HG03442 (cell line): ENCODE measurements around the gene TSSK3.

ENCODE experiments used
- ATAC-seq: cut with Tn5 transposase; IDR thresholded peaks from one replicate; pipeline ENCODE4 v1.9.1; 2021; ENCODE audit warnings: mild to moderate bottlenecking, moderate library complexity; ENCODE audit not compliant: unreplicated experiment

Gene TSSK3

DNA sequence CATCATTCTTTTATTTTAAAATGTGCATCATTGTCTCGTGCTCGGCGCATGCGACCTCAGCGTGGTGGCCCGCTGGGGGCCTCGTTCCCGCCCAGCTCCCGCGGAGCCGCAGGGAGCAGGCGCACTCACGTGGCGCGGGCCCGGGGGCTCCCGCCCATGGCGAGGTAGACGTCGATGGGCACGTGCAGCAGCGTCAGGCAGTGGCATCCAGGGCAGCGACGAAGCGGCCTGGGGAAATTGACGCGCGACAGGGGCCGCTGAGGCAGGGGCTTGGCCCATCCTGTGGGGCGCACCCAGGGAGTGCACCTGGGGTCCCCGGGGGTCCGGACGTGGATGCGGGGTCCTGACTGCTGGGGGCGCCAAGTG, 1.0 kb upstream of the TSSK3 start:
- ATAC-seq: no peak

DNA sequence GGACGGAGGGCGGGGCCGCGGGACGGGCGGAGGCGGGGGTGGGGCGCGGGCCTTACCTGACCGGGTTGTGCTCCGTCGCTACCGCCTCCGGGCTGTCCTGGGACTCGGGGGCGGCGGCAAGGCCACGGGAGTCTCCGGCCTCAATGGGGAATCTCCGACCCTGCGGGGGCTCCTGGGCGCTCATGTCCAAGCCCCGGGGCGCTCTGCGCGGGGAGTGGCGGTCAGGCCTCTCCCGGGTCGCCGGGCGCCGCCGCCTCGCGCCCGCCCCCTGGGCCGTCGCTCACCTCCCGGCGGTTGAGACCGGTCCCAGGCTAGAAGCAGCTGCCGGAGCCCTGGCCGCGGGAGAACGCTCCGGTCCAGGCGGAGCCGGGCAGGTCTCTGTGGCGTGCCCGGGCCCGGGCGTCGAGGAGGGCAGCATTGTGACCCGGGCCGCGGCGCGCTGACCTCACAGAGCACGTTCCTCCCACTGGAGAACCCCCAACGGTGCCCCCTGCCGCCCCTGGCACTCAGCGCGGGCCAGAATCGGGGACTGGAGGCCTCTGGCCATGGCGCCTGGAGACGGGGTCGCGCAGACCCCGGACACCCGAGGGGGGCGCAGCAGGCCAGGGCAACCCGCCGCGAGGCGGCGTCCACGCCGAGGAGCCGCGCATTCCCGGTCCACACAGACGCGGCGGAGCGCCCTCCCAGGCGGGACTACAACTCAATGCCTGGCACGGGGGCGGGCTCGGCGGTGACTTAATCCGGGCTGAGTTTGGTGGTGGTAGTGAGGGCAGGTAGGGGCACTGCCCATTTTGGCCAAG, 465 bp upstream of the TSSK3 start:
- ATAC-seq: no peak

DNA sequence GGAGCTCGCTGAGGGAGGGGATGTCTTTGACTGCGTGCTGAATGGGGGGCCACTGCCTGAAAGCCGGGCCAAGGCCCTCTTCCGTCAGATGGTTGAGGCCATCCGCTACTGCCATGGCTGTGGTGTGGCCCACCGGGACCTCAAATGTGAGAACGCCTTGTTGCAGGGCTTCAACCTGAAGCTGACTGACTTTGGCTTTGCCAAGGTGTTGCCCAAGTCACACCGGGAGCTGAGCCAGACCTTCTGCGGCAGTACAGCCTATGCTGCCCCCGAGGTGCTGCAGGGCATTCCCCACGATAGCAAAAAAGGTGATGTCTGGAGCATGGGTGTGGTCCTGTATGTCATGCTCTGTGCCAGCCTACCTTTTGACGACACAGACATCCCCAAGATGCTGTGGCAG, 1.4 kb downstream of the TSSK3 start:
- no peak for ATAC-seq

DNA sequence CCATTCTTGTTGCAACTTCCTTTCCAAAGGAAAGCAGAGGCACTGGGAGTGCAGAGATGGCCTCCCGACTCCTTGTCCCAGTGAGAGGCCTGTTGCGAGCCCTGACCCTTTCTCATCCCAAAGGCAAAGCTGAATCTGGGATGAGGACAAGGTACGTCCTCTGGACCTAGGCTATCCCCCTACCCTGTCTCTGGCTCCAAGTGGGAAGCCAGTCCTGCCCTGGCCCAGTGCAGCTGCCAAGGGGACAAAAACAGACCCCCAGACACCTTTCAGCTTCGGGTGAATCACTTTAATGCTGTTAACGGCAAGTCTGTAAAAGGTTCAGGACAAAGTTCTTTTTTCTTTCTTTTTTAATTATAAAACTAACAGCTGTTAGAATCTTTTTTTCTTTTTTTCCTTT, 2.5 kb downstream of the TSSK3 start:
- ATAC-seq: no peak

DNA sequence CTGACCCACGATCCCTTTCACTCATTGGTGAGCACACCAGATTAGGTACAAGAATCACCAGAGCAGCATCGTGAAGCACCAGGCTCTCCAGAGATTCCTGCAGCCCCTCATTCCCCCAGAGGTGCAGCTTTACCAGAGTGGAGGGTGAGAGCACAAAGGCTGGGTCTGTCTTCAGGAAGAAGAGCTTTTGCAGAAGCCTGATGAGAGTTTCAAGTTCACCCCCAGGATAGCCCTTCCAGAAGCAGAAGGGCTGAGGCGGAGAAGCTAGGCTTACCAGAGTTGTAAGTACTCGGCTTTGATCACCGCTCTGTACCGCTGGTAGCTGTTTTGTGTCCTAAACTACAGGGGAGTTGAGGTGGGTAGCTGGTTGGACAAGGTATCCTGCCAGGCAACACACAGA, 3.1 kb downstream of the TSSK3 start:
- ATAC-seq: no peak

DNA sequence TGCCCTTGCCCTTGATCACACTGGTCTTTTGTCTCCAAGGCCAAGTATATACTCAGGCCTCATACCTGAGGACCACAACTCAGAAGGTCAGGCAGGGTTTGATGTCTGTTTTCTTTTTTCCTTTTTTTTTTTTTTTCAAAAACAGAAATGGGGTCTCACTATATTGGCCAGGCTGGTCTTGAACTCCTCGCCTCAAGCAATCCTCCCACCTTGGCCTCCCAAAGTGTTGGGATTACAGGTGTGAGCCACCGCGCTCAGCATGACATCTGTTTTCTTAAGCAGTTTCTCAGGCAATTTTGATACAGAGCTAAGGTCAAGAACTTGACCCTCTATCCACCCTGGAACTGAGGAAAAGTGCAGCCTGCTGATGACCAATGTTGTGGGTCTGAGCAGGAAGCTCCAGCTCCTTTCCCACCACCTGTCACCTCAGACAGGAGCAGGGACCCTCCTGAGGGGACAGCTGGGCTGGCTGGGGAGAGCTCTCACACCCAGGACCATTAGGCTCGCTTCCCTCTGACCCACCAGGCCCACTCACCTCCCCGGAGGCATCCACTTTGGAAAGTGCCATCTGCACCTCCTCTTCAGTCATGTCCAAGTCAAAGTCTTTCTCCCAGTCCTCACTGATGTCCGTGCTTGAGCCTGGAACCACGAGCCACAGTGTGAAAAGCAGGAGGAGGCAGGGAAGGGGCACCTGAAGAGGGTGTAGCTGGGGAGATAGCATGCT, 5.7 kb downstream of the TSSK3 start:
- ATAC-seq: no peak

DNA sequence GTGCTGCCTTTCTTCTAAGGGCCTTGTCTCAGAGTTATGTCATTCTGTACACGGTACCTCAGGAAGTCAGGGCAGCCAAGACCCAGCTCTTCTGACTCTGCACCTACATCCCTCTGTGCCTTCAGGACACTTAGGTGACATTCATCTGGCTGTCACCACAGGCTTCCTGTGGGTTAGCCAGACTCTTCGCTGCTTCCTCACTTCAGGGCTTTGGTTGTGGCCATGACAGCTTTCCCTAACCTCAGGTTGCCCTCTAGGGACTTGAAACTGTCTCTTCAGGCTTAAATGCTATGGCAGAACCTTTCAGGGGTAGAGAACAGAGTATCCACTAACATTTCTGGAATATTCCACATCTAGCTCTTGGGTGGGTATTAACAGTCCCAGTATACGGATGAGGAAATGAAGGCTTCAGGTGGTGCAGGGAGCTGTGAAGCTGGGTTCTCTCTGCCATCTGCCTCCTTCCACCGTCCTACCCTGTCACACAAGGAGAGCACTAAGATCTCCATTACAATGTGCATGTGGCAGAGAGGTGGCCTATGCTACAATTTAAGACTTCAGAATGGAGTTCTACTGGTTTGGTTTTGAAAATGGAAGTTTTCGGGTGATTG, 9.9 kb downstream of the TSSK3 start:
- peak; percentile 36 for ATAC-seq

DNA sequence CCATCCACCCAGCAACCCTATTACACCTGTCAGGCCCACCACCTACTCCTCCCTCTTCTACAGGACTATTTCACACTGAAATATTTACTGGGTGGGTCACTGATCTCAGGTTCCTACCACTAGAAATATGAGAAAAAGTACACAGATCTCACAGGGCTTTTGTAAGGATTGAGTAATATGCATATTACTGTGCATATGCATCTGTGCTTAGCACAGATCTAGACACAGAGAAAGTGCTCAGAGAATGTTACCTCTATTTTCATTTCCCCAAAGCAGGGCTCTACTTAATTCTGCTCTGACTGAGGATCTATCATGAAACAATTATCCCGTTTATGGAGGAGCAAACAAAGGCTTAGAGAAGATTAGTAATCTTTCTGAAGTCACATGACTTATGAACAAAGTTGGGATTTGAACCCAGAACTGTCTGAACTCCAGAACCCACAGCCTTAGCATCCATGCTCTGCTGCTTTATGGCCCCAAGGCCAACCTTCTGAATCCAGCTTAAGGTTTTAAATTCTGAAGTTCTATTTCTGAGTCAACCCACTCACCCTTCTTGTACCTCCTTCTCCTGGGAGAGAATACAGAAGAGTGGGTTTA, 11.8 kb downstream of the TSSK3 start:
- ATAC-seq: no peak

DNA sequence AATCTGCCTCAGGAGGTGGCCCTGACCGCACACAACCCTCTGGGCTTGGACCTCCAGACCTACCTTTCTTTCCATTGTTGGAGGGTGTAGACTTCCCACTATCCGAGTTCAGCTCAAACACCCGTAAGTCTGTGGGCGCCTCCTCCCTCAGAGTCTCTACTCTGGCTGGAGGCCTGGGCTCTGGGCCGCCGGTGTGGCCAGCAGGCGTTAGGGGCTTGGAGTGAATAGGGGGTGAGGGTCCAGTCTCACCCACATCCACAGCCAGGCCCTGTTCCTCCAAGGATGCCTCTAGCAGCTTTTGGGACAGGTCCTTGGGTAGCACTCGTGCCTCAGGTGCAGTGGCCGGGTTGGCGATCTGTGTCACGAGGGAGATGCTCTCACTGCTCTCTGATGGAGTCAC, 13.9 kb downstream of the TSSK3 start:
- no peak for ATAC-seq

DNA sequence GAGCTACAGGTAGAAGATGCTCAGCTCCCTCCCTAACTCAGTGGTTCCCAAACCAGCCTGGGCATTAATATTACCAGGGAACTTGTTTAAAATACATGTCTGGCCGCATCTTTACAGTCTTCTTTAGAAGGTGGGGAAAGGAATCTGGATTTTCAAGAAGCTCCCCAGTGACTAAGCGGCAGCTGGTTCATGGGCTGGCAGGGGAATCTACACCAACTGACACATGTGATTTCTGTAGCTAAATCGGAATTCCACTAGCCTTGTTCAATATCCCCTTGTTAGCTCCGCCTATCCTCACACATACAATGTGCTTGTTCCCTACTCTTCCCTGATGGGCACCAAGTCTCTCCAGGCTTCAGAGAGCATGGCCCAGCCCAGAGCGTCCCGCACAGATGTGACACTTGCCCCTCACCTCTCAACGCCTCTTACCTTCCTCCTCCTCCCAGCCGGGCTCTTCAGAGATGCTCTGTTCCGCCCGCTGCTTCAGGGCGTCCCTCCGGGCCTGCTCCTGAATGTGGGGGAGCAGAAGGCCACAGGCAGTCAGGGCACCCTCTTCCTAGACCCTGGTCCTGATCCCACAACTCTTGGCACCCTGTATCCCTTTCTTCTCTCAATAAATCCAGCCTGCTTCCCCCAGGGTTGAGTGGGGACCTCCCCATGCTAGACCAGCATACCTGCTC, 15.3 kb downstream of the TSSK3 start:
- ATAC-seq: no peak

DNA sequence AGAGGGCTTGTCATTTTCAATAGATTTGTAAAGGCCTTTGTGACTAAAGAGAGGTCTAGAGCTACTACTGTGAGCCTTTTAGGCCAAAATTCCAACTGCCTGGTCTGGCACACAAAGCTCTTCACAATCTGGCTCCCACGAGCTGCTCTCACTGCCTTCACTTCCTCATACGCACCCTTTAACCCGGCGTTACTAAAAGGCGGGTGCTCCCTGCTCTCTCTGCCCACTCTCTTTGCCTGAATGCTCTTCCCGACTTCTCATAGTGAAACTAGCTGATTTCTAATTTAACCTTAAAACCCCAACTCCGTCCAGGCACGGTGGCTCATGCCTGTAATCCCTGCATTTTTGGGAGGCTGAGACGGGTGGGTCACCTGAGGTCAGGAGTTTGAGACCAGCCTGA, 17.7 kb downstream of the TSSK3 start:
- ATAC-seq: no peak

DNA sequence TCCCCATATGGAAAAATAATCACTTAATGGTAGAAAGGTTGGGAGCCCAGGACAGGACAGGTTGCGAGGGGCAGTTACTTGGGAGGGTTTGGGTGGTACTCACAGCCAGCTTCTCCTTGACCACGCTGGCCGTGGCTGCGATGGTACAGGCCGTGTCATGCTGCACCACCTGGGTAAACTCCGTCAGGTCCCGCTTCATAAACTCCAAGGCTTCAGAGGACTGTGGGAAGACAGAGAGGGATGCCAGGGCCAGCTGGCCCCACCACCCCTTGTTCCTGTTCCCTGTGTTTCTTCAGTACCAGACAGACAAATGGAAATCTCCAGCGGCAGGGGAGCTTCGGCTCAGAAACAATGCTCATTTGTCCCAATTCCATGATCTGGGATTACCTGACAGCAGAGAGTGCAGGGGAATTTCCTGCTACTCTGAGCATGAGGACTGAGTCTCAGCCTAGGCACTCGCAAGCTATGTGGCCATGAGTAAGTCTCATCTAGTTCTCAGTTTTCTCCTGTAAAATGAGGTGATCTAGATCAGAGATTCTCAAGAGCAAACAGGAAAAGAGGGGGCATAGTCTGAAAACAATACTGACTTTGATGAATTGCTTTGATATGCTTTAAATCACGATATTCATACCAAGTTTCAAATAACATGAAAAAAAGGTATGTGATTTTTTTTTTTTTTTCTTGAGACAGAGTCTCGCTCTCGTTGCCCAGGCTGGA, 24.5 kb downstream of the TSSK3 start:
- ATAC-seq: no peak

DNA sequence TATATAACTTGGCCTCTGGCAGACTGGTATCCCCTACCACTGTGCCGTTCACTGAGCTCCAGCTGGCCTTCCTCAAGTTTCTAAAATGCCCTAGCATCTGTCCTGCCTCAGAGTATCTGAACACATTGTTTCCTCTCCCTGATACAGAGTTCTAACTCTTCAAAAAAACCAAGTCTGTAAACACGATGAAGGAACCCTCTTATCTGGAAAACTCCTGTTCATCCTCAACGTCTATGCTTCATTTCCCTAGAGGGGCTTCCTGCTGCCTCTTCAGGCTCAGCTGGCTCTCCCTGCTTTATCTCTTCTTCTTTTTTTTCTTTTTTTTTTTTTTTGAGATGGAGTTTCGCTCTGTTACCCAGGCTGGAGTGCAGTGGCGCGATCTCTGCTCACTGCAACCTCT, 26.3 kb downstream of the TSSK3 start:
- ATAC-seq: no peak

DNA sequence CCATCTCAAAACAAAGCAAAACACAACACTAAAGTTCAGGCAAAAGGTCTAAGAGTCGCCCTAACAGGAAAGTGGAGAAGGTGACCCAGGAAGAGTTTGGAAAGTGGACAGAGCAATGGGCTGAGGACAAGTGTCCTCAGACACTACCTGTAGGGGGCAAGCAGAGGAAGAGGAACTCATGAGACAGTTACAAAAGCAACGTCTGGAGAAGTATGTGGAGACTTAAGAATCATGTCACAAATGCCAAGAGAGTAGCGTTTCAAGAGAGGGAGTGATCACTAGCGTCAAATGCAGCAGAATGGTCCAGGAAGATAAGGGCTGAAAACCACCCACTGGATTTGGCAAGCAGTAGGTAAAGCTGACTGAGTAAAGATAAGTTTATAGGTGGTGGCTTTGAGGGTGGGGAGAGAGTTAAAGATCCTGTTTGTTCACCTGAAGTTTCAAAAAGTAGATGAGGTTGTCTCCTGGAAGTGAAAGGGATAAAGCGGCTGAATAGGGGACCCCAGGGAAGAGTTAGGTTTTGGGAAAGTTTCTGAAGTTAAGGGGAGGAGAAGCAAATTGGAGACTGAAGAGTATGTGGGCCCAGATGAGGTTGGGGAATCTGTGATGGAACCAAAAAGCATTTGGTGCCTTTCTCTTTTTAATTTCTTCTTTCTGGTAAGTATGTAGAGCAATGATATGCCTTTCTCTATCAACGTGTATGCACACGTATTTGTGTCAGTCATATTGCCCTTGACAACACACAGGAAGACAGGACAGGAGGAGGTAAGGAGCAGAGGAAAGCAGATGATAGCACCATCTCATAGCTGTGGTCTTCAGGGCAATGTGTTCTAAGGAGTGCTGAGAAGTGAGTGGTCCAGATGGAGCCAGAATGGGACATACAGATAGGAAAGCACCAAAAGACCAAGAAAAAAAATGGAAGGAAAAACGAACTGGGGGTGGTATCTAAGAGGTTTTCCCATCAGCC, 28.8 kb downstream of the TSSK3 start:
- ATAC-seq: no peak

DNA sequence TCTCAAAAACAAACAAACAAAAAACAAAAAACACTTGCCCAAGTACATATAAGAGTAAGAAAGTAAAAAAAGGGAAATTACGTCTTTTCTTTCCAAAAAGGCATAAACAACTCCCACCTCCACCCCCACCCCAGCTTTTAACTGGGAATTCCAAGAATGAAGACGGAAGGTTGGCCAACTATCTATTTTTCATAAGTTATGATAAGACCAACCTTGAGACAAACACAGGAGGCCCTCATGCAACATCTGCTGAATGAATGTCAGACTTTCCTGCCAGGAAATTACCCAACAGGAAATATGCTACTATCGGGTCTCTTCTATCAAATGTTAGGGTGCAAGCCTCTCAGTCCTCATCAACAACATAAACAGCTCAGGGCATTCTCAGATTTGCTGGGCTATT, 30.0 kb downstream of the TSSK3 start:
- ATAC-seq: no peak

DNA sequence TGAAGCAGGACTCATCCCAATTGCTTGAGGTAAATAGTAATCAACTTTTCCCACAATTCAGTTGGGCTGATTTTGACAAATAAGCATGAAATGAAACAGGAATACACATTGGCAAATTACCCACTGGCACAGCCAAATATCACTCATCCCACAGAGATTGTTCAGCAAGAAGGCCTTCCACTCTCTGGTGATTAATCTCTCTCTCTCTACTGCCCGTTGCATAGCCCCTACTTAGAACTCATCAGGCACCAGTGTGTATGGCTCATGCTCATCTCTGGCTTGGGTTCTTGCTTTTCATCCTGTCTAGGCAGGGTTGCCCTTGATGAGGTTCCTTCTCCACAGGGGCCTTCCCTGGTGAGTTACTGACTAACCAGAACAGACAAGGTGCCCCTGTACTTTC, 30.8 kb downstream of the TSSK3 start:
- no peak for ATAC-seq

DNA sequence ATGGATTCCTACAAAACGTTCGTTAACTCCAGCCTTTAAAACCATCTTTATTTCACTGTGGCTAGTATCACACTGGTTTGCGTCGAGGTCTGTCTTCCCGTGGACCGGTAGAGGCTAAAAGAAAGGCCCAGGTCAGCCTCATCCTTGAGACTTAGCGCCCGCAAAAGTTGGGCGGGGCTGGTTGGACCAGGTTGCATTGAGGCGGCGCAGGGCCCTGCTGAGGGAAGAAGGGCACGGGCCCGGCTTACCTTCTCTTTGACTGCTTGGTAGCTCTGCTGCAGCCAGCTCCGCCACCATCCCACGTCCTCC, 31.4 kb downstream of the TSSK3 start:
- ATAC-seq: no peak

DNA sequence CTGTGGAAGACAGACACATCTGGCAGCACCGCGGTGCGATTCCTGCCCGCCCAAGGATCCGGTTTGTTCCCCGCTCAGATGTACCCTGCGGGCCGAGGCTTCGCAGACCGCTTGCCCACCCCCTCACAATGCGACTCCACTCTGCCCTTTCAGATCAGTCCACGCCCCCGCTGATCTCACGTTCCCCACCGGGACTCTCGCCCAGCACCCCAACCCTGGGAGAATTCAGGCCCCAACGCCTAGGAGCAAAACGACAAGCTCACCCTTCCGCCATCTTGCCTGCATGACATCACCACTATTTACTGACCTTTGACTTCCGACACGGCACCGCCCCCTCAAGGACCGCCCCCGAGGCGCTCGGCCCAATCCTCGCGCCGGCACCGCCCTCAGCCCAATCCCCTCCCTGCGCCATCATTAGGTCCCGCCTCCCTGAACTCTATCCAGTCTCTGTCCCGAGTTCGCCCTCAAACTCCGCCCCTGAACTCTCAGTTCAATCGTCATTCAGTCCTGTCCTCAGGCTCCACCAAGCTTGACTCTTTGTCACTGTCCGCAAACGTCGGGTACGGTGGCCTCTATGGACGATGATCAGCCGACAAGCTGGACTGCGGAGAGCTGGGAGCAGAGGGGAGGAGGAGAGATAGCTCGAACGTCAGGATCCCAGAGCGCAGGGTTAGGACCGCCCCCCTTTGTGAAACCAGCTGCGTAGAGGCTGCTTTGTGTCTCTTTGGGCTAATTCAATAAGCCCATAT, 32.0 kb downstream of the TSSK3 start, which contains the start of gene BSDC1:
Gene BSDC1 (minus strand): TSS at position 301 of the 749 bp plus-strand sequence. CDS start 27 bp downstream, at position 274.
- peak; percentile 96 for ATAC-seq
